GM12878 (cell line): ENCODE data around the gene BSND. TPM values are rescaled to one million over a fixed set of nuclear protein-coding genes. Genes with fewer than 3 reads are reported as not detected.

ENCODE experiments used
- CEBPB ChIP-seq, 2 experiments: fragments of 150-350 bp in 1 of 2; IDR thresholded peaks; 2 replicates each; pipeline ENCODE4 v1.6.1; 2012 to 2014; ENCODE audit warnings: low read depth in 2 of 2, low read length in 2 of 2, borderline replicate concordance in 1 of 2, inconsistent platforms in 1 of 2
- FOXK2 ChIP-seq: fragments of 450-650 bp; IDR thresholded peaks from 2 replicates; pipeline ENCODE4 v1.6.1; 2017; ENCODE audit warnings: mild to moderate bottlenecking, moderate library complexity
- RELB ChIP-seq: fragments of 450-650 bp; IDR thresholded peaks from 2 replicates; pipeline ENCODE4 v1.6.1; 2017; ENCODE audit warnings: low read depth, mild to moderate bottlenecking, moderate library complexity
- RUNX3 ChIP-seq: IDR thresholded peaks from 2 replicates; pipeline ENCODE4 v1.6.1; 2012; ENCODE audit warnings: low read length, inconsistent platforms
- SMAD1 ChIP-seq: fragments of 450-650 bp; IDR thresholded peaks from 2 replicates; pipeline ENCODE4 v1.6.1; 2018; ENCODE audit warnings: mild to moderate bottlenecking, low read depth; ENCODE audit not compliant: partially characterized antibody
- ZBED1 ChIP-seq: IDR thresholded peaks from 2 replicates; pipeline ENCODE4 v1.6.1; 2016; ENCODE audit warnings: borderline replicate concordance
- polyA plus RNA-seq, 11 experiments: library from polyadenylated mRNA; depleted of rRNA in 4 of 11; unstranded in 6 of 11; stranded (reverse) in 5 of 11; fragments of >200 nt; fragmentation: Nextera tagmentation in 4 of 11; fragmentation: Illumina TruSeq in 1 of 11; extraction: Ambion mirVana in 4 of 11; extraction: Trizol in 1 of 11; gene quantifications; 1 replicate in 1 of 11; 2 replicates in 10 of 11; pipeline versions ENCODE4 v1.2.1 to v1.2.3, GENCODE V29; 2011 to 2016; ENCODE audit warnings: inconsistent platforms in 2 of 11, missing spikeins in 2 of 11, low read depth in 1 of 11
- total RNA-seq, 4 experiments: library from RNA; depleted of rRNA in 3 of 4; stranded (reverse); fragments of >200 nt in 3 of 4; fragmentation: Illumina TruSeq in 1 of 4; extraction: Trizol in 1 of 4; gene quantifications; 2 replicates each; pipeline versions ENCODE4 v1.2.1 to v1.2.3, GENCODE V29; 2013 to 2021
- TF ChIP-seq, protein P1 (sequence below): fragments of 450-650 bp; IDR thresholded peaks from 2 replicates; pipeline ENCODE4 v1.6.1; 2016; ENCODE audit warnings: mild to moderate bottlenecking, moderate library complexity, borderline replicate concordance
- TF ChIP-seq, protein P2 (sequence below): IDR thresholded peaks from 2 replicates; pipeline ENCODE4 v1.6.1; 2011; ENCODE audit warnings: borderline replicate concordance, low read depth, mild to moderate bottlenecking, moderate library complexity, mixed read lengths, low read length; ENCODE audit not compliant: insufficient read depth; ENCODE audit errors: extremely low read length

Gene BSND
- total and polyA plus RNA-seq, 10 of the 15 experiments (the other 5 are each of a cell fraction or from before 2014, with no cell fraction given) = not detected

DNA sequence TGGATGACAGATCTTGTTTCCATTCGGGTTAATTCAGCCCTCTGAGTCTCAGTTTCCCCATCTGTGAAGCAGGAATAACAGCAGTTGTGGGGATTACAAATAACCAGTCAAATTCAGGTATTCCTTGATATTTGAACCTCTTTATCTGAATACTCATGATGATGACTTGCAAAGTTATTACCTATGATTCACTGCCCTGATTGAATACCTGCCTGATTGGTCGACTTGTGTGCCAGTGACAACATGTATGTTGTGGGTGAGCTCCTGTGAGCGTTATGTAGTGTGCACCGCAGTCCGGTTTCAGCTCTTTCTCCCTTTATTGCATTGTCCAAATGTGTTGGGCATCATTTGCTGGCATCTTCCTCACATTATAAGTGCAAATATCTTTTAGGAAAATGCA, 27.8 kb upstream of the BSND start (continued):
- TF ChIP-seq, protein P1, sequence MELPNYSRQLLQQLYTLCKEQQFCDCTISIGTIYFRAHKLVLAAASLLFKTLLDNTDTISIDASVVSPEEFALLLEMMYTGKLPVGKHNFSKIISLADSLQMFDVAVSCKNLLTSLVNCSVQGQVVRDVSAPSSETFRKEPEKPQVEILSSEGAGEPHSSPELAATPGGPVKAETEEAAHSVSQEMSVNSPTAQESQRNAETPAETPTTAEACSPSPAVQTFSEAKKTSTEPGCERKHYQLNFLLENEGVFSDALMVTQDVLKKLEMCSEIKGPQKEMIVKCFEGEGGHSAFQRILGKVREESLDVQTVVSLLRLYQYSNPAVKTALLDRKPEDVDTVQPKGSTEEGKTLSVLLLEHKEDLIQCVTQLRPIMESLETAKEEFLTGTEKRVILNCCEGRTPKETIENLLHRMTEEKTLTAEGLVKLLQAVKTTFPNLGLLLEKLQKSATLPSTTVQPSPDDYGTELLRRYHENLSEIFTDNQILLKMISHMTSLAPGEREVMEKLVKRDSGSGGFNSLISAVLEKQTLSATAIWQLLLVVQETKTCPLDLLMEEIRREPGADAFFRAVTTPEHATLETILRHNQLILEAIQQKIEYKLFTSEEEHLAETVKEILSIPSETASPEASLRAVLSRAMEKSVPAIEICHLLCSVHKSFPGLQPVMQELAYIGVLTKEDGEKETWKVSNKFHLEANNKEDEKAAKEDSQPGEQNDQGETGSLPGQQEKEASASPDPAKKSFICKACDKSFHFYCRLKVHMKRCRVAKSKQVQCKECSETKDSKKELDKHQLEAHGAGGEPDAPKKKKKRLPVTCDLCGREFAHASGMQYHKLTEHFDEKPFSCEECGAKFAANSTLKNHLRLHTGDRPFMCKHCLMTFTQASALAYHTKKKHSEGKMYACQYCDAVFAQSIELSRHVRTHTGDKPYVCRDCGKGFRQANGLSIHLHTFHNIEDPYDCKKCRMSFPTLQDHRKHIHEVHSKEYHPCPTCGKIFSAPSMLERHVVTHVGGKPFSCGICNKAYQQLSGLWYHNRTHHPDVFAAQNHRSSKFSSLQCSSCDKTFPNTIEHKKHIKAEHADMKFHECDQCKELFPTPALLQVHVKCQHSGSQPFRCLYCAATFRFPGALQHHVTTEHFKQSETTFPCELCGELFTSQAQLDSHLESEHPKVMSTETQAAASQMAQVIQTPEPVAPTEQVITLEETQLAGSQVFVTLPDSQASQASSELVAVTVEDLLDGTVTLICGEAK = no peak
- TF ChIP-seq, protein P2, sequence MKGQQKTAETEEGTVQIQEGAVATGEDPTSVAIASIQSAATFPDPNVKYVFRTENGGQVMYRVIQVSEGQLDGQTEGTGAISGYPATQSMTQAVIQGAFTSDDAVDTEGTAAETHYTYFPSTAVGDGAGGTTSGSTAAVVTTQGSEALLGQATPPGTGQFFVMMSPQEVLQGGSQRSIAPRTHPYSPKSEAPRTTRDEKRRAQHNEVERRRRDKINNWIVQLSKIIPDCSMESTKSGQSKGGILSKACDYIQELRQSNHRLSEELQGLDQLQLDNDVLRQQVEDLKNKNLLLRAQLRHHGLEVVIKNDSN = no peak
- TF ChIP-seq RUNX3 = no peak
- no peak for TF ChIP-seq ZBED1
- no peak for TF ChIP-seq FOXK2
- no peak for TF ChIP-seq SMAD1
- TF ChIP-seq RELB = no peak
- no peak for TF ChIP-seq CEBPB (IDR thresholded peaks at IDR 0.05; ENCODE audit: borderline replicate concordance in 1 of 2, low read depth in 2 of 2, low read length in 2 of 2)
